ENCODE results near the gene GPR83.
"Not testable (repeated sequence)": the region's sequence is repeated elsewhere in the genome, so short reads cannot be mapped to it uniquely, and the experiment has no call there.

Gene GPR83

DNA sequence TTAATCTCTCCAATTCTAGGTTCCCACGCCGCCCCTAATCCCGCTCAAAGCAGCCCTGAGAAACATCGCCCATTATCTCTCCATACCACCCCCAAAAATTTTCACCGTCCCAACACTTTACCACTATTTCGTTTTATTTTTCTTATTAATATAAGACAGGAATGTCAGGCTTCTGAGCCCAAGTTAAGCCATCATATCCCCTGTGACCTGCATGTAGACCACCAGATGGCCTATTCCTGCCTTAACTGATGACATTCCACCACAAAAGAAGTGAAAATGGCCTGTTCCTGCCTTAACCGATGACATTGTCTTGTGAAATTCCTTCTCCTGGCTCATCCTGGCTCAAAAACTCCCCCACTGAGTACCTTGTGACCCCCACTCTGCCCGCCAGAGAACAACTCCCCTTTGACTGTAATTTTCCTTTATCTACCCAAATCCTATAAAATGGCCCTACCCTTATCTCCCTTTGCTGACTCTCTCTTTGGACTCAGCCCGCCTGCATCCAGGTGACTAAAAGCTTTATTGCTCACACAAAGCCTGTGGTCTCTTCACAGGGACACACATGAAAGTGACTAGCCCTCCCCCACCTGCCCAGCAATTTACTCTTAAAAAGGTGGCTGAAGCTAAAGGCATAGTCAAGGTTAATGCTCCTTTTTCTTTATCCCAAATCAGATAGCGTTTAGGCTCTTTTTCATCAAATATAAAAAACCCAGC is 50.2 kb downstream of the GPR83 start:
- not testable (repeated sequence) for FAIRE-seq

DNA sequence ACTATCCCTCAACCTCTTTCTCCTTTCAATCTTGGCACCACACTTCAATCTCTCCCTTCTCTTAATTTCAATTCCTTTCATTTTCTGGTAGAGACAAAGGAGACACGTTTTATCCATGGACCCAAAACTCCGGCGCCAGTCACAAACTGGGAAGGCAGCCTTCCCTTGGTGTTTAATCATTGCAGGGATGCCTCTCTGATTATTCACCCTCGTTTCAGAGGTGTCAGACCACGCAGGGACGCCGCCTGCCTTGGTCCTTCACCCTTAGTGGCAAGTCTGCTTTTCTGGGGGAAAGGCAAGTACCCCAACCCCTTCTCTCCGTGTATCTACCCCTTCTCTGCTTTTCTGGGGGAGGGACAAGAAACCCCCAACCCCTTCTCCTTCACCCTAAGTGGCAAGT is 54.9 kb downstream of the GPR83 start:
- not testable (repeated sequence) for FAIRE-seq

DNA sequence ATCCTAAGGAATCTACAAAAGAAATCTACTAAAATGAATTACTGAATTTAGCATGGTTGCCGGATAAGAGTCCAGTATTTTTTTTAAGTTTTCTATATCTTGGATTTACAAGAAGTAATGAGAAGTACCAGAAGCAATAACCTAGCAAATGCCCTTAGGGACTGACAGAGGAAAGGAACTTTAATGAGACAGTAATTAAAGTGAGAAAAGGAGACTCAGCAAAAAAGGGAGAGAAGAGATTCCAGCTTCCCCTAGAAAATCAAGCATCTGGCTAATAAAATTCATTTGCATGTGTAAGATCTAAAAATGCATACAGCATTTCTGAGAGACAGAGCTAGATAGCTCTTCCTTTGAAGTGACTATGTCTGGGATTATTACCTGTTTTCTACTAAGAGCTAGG is 57.7 kb downstream of the GPR83 start:
- FAIRE-seq, result no peak

DNA sequence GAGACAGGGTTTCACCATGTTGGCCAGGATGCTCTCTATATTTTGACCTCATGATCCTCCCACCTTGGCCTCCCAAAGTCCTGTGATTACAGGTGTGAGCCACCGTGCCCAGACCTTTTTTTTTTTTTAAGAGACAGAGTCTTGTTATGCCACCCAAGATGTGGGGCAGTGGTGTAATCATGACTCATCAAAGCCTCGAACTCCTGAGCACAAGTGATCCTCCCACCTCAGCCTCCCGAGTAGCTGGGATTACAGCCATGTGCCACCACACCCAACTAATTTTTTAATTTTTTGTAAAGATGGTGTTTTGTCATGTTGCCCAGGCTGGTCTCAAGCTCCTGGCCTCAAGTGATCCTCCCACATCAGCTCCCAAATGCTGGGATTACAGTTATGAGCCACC is 59.0 kb downstream of the GPR83 start:
- FAIRE-seq, result no peak

DNA sequence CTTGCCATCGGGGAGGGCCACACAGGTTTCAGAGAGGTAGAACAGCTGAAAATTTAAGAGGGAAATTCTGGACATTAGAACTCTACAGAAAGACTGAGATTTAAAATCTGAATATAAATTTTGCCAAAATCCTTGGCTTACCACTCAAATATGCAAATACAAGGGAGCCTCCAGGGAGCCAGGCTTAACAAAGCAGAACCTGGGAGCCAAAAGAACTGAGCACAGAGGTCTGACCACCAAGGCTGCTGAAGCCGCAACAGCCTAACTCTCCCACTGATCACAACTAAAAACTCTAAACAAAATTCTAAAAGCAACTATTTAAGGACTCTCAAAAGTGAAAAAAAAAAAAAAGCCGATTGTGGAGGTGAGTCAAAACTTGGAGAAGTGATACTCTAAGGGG is 62.6 kb downstream of the GPR83 start:
- no peak for FAIRE-seq

DNA sequence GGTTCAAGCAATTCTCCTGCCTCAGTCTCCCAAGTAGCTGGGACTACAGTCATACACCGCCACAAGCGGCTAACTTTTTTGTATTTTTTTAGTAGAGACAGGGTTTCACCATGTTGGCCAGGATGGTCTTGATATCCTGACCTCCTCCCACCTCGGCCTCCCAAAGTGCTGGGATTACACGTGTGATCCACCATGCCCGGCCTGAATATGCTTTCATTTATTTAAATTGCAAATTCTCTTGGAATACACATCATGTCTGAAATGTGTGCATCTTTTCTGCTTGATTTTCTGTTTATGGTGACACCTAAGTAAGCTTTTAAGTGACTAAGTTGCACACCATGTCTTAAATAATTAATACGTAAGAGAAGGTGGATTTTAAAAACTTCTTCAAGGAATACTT is 65.2 kb downstream of the GPR83 start:
- no peak for FAIRE-seq

DNA sequence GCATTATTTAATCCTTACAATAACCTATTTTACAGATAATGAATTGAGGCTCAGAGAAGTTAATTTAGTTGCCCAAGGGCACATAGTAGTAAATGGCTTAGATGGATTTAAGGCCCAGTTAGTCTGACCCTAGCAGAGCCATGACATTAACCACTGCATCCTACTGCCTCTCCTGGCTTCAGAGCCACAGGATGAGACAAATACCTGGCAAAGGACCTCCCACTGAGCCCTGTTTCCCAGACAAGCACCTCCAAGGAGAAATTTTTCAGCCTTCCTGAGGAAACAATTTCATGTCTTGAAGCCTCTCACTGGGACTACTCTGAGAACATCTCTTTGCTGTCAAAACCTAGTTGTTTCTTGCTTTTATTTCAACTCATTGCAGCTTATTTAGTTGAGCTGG is 68.4 kb downstream of the GPR83 start:
- FAIRE-seq, result no peak

DNA sequence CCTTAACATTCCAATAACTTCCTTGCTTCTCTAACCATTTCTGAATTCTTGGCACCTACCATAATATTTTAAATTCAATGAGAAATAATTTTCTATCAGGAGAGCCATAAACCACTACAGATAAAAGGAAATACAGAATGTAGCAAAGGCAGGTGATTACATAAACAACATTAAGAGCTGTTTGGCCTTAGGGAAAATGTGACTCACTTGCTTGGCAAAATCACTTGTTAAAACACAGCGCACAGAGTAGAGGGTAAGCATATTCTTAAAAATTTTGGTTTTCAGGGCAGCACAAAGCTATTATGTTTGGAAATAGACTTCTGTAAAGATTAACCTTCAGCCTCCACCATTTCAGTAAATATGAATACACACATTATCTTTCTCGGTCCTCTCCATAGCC is 70.4 kb downstream of the GPR83 start:
- no peak for FAIRE-seq

DNA sequence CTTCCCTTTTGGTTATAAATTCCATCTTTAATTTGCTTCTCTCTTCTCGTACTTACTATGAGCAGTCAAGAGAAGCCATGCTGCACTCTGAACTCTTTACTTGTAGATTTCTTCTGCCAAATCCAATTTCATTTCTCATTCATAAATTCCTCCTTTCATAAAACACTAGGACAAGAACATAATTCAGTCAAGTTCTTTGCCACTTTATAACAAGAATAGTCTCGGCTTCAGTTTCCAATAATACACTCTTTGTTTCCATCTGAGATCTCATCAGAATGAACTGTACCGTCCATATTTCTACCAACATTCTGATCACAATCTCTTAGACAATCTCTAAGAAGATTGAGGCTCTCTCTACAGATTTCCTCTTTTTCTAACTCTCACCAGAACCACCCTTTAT is 71.7 kb downstream of the GPR83 start:
- FAIRE-seq, result no peak

DNA sequence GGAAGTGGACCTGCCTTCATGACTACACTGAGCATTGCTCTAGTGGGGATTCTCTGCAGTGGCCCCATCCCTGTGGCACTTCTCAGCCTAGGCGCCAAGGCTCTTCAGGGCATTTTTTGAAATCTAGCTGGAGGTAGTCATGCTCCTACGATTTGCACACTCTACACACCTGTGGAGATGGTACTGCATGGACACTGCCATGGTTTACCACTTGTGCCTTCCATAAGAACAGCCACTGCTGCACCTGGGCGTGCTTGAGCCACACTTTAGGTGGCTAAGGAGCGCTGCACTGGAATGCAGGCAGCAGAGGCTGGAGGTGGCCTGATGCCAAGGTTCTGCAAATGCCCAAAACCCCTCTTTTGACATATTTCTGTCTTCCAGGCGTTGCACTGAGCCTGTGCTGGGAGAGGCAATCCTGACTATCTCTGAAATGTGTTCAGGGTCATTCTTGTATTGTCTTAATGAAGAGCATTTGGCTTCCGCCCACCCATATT is 72.6 kb downstream of the GPR83 start:
- FAIRE-seq, result no peak

Data from G401.6 (cell line).